Stimulated activated CD4-positive, alpha-beta T cell treated with anti-CD3 and anti-CD28 coated beads, Interleukin-2, amount 100 ng/mL, for 48 hours (primary cell): ENCODE data around the gene TBC1D3B.
"Not testable (repeated sequence)": the region's sequence is repeated elsewhere in the genome, so short reads cannot be mapped to it uniquely, and the experiment has no call there.

ENCODE experiments used
- DNase-seq, 2 donors: peaks; one replicate each; pipeline ENCODE4 v3.0.0-alpha.2; 2020

Gene TBC1D3B

DNA sequence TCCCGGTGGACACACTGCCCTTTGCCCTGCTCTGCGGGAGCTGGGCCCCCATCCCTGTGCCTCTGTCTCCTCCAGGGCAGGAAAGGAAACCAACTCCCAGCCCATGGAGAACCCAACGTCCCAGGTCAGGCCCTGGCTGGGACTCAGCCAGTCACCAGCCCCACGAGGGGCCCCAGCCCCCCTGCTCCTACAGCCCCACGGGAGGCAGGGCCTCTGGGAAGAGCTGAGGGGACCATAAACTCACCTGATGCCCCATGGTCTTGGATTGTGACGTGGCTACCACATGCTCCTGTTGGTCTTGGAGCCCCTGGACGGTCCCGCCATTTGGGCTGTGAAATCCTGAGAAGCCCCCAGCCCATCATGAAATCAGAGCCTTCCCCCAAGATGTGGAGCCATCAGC lies 7.6 kb downstream of the TBC1D3B start:
- not testable (repeated sequence) for DNase-seq

- DNase-seq = no peak
Observed at GRCh38 chr17:36153895-36154610, 22.4 kb downstream of the TBC1D3B start.

GRCh38 chr17:36152639-36153120 lies 23.8 kb downstream of the TBC1D3B start:
- DNase-seq = no peak

GRCh38 chr17:36151891-36152638 lies 24.4 kb downstream of the TBC1D3B start:
- DNase-seq = no peak

DNA sequence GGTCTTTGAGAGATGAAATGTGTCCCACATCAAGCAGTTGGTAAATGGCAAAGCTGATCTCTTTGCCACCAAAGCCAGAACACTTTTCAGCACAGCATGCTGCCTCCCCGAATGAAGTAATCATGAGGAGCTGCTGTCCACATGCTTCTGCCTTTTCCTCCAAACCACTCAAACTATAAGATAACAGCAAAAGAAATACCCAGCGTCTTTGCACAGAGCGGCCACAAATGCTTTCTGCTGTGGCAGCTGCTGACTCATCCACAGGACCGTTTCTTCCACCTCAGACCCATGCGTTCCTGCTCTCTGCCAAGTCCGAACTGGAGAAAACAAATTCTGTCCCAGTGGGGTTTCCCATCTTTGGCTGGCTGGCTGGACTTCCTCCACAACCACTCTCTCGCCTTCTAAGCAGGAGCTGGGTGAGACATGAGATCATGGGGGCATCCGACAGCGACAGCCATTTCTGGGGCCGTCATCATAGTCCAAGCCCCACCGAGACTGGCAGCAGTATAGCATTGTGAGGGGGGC lies 27.1 kb downstream of the TBC1D3B start:
- DNase-seq = no peak

GRCh38 chr17:36148559-36149295 lies 27.7 kb downstream of the TBC1D3B start:
- DNase-seq = peak; percentile 67 to 79

DNA sequence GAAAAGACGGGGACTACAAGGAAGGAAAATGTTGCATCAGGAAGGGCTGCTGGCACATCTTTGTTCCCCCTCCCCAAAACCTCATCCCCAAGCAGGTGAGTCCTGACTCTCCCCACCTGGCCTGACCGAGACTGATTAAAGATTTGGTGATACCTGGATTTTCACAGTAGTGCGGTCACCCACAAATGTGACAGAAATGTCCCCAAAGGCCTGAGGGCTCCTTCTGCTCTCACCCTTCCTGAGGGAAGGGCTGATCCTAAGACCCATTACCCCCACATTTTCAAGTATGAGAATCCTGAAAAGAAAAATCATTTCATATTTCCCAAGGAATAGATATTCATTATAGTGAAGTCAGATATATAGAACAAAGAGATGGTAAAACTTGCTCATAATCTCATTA lies 28.8 kb downstream of the TBC1D3B start:
- DNase-seq = no peak

GRCh38 chr17:36144981-36145729 lies 31.3 kb downstream of the TBC1D3B start:
- DNase-seq = no peak

GRCh38 chr17:36144014-36144413 lies 32.4 kb downstream of the TBC1D3B start:
- DNase-seq = no peak

GRCh38 chr17:36142806-36143205 lies 33.6 kb downstream of the TBC1D3B start:
- DNase-seq = no peak

DNA sequence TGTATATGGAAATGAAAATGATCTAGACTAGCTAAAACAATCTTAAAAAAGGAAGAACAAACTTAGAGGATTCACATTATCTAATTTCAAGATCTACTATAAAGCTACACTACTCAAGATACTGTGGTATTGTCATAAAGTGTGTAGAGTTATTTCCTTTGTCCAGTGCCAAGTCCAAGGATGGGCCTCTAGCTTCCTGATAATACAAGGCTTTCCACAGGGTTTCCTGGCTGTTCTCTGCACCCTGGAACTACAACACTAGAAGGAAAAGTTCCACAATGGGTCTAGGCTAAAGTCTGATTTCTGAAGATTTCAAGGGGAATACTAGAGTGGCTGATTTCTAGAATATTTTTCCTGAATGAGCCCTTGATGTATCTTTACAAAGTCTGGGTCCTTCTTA lies 34.2 kb downstream of the TBC1D3B start:
- DNase-seq = no peak

GRCh38 chr17:36136439-36136838 lies 40.0 kb downstream of the TBC1D3B start:
- DNase-seq = no peak

GRCh38 chr17:36136036-36136435 lies 40.4 kb downstream of the TBC1D3B start:
- no peak for DNase-seq

GRCh38 chr17:36135465-36135864 lies 41.0 kb downstream of the TBC1D3B start:
- no peak for DNase-seq

DNA sequence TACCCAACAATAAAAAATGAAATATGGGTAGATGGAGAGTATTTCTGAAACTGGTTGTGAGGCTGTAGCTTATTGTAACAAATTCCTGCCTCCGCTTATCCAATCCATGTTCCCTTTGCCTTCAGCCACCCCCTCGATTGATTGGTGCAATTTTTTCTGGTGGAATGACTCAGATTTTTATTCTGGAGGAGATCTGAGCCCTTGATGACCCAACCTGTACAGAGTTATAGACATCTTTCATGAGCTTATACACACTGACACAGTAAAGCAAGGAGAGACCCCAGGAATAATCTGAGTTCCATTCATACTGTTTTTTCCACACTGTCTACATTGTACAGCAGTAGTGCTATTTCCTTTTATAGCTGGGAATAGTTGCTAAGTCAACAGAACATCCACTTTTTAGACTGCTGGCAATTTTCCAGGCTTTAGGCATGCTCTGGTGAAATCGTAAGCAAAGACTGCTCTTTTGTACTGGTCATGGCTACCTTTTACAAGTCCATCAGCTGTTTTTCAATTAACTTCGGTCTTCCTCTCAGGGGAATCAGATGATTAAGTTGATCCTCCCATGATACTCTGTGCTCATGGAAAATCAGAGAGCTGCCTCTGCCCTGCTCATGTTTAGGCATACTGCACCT lies 42.7 kb downstream of the TBC1D3B start:
- no peak for DNase-seq

GRCh38 chr17:36132421-36132831 lies 44.0 kb downstream of the TBC1D3B start:
- DNase-seq = no peak

- no peak for DNase-seq
Observed at GRCh38 chr17:36131931-36132330, 44.5 kb downstream of the TBC1D3B start.

DNA sequence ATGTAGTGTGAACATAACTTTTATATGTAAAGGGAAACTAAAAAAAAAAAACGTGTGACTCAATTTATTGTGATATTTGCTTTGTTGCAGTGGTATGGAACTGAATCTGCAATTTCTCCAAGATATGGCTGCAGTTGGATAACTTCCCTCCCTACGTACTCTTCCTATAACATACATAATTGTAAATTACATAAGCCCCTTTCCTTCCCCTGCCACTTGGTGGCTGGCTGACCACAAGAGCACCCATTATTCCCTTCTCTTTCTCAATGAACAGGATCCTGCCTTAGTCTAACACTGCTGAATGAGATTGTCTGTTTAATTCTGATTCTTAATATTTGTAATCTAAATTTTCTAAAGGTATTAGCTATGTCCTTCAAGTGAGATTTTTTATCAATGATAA lies 45.0 kb downstream of the TBC1D3B start:
- DNase-seq = no peak

- DNase-seq = no peak
Observed at GRCh38 chr17:36130346-36130745, 46.1 kb downstream of the TBC1D3B start.

DNA sequence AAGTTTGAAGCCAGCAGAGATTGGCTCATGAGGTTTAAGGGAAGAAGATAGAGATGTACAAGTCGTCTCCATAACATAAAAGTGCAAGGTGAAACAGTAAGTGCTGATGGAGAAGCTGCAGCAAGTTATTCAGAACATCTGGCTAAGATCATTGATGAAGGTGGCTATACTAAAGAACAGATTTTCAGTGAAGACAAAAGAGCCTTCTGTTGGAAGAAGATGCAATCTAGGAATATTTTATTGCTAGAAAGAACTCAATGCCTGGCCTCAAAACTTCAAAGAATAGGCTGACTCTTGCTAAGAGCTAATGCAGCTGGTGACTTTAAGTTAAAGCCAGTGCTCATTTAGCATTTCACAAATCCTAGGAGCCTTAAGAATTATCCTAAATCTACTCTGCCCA lies 46.8 kb downstream of the TBC1D3B start:
- DNase-seq = no peak

DNA sequence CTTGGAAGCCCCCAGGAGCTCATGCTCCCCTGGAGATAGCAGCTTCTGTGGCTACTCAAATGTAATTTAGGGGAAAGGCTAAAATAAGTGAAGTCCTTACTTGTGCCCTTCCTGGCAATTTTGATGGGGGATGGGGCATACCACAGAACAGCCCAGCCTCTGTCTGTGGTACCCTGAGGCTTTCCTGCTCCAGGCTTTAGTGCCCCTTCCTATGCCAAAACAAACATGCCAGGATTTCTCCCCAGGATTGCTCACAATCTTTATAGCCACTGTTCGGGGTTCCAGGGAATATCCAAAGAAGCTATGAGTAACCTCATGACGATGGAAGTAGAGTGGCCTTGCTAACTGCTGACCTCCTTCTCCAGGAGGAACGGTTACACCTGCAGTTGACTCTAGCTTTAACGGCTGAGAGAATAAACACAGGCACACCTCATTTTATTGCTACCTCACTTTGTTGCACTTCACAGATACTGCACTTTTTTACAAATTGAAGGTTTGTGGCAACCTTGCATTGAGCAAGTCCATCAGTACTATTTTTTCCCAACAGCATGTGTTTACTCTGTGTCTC lies 47.9 kb downstream of the TBC1D3B start:
- no peak for DNase-seq

DNA sequence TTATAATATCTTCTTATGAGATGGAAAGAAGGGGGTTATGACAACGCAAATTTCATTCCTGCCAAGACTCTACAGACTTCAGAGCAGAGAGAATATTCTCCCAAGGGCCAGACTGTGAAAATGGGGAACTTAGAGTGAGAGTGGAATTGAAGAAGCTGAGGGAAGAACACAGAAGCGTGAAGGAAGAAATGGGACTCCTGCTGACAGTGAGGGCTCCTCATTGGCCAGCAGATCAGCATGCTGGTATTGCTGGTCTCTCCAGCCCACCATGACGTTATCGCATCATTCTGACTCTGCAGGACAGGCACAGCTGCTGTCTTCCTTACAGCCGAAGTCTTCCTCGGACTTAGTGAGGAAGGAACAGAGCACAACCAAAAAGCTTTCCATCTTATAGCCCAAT lies 48.5 kb downstream of the TBC1D3B start:
- DNase-seq = no peak
